ENCODE data around the gene ZFYVE28.

DNA sequence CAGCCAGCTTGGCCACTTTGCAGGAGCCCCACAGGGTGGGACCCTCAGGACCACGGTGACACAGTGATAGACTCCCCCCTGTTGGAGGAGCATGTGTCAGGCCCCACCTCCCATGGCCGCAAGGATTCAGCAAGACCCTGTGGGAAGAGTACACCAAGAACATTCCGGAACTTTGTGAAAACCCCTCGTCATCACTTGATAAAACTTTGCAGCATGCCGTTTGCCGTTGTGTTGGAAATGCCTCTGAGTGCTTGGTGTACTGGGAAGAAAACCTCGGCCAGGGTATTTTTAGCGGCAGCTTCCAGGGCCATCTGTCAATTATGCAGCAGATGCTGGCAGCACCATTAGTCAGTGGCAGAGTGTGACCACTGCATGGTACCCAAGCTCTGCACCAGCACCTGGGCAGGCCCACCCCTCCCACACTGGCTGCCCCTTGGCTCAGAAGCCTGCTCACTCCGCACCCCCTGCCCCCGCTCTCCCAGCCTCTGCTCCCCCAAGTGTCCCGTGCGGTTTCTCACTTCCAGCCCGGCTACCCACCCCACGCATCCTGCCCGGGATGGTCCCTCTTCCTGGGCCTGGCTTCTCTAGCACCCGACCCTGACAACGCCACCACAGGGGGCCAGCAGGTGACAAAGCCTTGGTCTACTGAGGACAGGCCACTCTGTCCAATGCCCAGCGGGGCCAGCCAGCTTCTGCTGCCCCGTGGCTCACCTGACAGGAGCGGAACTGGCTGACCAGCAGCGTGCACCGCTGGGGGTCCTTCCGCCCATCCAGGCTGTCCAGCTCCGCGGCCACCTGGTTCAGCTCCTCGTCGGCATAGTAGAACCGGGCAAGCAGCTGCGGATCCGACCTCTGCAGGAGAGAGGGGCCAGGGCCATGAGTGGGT is 65.0 kb downstream of the ZFYVE28 start:
- TF ChIP-seq, protein P1, sequence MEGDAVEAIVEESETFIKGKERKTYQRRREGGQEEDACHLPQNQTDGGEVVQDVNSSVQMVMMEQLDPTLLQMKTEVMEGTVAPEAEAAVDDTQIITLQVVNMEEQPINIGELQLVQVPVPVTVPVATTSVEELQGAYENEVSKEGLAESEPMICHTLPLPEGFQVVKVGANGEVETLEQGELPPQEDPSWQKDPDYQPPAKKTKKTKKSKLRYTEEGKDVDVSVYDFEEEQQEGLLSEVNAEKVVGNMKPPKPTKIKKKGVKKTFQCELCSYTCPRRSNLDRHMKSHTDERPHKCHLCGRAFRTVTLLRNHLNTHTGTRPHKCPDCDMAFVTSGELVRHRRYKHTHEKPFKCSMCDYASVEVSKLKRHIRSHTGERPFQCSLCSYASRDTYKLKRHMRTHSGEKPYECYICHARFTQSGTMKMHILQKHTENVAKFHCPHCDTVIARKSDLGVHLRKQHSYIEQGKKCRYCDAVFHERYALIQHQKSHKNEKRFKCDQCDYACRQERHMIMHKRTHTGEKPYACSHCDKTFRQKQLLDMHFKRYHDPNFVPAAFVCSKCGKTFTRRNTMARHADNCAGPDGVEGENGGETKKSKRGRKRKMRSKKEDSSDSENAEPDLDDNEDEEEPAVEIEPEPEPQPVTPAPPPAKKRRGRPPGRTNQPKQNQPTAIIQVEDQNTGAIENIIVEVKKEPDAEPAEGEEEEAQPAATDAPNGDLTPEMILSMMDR (IDR thresholded peaks at IDR 0.05; ENCODE audit: low read depth, low read length, poor library complexity, severe bottlenecking), result no peak
- no peak for TF ChIP-seq EZH2phosphoT487 (IDR thresholded peaks at IDR 0.05; ENCODE audit: borderline replicate concordance, low read length)
